ENCODE results near the gene FAH.
A peak's percentile ranks its signal among the peaks of the same experiment; 100 is the strongest.
"Not testable (repeated sequence)": the region's sequence is repeated elsewhere in the genome, so short reads cannot be mapped to it uniquely, and the experiment has no call there.

The FAH gene

DNA sequence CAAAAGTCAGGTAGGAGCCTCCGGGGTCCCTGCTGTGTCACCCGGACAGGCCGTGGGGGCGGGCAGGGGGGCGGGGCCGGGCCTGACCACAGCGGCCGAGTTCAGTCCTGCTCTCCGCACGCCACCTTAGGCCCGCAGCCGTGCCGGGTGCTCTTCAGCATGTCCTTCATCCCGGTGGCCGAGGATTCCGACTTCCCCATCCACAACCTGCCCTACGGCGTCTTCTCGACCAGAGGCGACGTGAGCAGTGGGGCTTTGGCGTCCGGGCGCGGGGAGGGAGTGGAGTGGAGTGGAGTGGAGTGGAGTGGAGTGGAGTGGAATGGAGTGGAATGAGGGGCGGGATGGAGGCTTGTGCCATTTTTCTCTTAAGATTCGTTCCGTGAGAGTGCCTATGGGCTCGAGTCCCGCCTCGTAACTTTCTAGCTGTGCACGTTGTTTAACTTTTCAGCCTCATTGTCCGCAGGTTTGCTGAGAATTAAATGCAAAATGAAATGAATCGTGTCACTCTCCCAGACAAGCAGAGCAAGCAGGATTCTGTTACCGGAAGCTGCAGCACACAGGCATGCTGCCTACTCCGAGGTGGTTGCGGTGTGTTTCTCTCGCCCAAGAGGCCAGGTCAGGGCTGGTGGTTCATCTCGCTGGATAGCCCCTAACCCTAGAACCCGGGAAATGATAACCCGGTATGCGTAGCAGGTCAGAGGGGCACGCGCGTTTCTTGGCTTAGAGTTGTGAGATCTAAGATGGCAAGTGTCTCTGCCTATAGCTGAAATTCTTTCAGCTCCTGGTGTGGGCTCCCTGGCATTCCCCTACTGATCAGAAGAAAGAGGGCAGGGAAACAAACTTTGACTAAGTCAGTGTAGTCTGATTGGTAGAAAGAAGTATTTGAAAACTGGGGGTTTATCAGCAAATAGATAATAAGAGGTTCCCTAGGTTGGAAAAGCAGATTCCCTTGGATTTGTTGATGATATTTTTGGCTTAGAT, at the start of gene FAH:
Gene FAH (plus strand): TSS at position 104 of the 981 bp plus-strand sequence. CDS start 56 bp downstream, at position 160.
- peak; percentile 67 for DNase-seq

DNA sequence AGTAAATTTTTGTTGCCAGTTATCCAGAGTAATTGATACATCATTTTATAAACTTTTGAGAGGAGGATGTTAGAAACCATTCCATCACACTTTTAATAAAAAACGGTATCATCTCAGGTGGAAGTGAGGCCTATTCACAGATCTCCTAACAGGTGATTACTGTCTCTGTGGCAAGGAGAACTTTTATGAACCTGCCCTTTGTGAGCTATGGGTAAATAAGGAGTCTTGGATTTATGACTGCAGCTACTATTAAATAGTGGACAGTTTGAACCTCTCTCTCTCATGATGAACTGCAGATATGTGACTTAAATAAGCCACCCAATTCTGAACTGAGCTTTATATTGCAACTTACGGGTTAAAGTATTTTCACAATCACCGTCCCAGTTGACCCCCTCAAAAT, 47.6 kb upstream of the FAH start:
- no peak for DNase-seq

- DNase-seq = no peak
Measured at GRCh38 chr15:80105595-80105994, 47.2 kb upstream of the FAH start.

GRCh38 chr15:80106051-80106450, 46.7 kb upstream of the FAH start:
- DNase-seq = no peak

GRCh38 chr15:80107204-80107603, 45.6 kb upstream of the FAH start:
- no peak for DNase-seq

GRCh38 chr15:80107774-80108173, 45.0 kb upstream of the FAH start:
- DNase-seq = no peak

DNA sequence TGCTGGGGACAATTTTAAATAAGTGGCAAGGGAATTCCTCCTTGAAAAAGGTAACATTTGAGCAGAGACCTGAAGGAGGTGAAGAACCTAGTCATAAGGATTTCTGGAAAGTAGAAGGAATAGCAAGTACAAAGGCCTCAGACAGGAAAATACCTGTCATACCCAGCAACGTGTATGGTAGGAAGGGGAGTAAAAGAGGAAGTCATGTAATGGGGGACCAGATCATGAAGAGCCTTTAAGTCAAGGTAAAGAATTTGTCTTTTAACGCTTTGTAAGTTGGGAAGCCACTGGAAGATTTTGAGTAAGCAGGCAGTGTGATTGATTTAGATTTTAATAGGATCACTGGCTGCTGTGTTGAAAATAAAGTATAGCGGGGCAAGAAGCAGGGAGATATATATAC, 43.4 kb upstream of the FAH start:
- no peak for DNase-seq

- DNase-seq = no peak
Measured at GRCh38 chr15:80110920-80111319, 41.9 kb upstream of the FAH start.

GRCh38 chr15:80114114-80114513, 38.7 kb upstream of the FAH start:
- DNase-seq = no peak

GRCh38 chr15:80115021-80115420, 37.8 kb upstream of the FAH start:
- DNase-seq = no peak

DNA sequence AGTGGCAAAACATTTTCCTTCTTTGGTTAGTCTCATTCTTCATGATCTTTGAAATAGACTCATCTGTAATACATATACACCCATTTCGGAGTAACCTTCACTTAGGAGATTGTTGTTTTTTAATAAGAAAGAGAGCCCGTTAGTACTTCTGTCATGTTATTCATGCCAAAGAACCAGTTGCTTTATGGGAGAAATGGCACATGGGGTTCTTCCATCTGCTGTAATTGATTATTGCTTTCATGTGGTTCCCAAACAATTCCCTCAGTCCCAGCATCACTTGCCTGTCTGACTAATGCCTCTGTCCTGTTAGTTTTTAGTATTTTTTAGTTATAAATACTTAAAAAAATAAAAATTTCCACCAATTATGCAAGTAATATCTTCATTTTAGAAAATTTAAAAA, 33.8 kb upstream of the FAH start:
- DNase-seq = no peak

- DNase-seq = no peak
Measured at GRCh38 chr15:80120636-80121035, 32.2 kb upstream of the FAH start.

GRCh38 chr15:80121546-80121945, 31.3 kb upstream of the FAH start:
- DNase-seq = no peak

DNA sequence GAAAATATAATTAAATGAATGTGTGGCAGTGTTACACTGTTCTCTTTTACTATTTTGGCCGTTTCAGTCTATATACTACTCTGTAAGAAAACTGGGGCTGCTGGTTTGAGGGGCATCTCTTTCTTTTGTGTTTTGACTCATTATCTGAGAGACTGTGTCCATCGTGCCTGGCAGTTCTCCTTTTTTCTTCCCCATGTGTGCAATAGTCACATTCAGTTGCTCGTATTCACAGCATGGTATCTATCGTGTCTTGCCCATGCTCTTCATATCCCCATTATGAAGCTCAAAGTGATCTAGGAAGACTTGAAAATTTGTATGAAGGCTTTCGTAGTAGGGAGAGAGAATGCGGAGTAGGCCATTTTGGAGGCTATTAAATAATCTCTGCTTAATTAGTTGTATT, 29.8 kb upstream of the FAH start:
- no peak for DNase-seq

DNA sequence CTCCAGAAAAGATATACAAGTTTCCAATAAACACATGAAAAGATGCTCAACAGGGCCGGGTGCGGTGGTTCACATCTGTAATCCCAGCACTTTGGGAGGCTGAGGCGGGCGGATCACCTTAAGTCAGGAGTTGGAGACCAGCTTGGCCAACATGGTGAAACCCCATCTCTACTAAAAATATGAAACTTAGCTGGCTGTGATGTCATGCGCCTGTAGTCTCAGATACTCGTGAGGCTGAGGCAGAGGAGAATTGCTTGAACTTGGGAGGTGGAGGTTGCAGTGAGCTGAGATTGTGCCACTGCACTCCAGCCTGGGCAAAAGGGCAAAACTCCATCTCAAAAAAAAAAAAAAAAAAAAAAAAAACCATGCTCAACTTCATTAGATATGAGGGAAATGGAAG, 25.5 kb upstream of the FAH start:
- not testable (repeated sequence) for DNase-seq

DNA sequence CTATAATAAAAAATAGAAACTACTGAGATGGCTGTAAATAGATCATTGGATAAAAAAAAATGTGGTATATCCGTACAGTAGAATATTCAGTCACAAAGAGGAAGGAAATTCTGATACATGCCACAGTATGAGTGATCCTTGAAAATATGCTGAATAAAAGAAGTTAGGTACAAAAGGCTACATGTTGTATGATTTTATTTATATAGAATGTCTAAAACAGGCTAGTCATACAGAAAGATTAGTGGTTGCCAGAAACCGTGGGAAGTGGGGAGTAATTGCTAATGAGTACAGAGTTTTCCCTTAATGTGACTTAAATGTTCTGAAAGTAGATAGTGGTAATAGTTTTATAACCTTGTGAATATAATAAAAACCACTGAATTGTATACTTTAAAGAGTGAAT, 24.9 kb upstream of the FAH start:
- no peak for DNase-seq

DNA sequence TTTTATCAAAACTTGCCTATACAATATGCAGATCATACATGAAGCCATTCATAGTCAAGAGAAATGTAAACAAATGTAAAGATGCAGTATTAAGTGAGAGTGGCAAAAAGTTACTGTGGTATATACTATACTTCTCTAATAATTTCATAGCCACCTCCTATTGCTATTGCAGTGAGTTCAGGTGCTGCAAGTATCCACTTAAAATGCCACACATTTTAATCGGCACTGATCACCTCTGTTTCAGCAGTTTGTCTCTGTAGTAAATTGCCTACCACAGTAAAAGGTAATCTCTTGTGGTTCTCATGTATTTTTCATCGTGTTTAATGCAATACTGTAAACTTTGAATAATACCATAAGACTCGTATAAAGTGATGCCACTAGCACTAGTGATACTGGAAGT, 20.4 kb upstream of the FAH start:
- DNase-seq = no peak

DNA sequence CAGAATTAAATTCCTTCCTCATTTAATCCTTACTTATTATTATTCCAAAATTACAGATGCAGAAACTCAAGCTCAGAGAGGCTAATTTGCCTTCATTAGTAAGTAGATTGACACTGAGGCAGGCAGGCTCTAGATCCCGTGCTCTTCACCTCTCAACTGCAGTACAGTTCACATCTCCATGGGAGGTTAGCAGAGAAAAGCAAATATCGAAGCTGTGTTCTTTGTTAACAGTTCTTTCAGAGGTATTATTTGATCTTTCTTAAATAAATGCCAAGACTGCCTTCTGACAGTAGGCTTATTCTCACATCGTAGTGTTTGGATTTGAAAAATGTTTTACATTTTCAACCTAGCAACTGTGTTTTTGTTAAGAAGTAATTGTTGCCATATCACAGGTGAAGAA, 15.9 kb upstream of the FAH start:
- DNase-seq = no peak

DNA sequence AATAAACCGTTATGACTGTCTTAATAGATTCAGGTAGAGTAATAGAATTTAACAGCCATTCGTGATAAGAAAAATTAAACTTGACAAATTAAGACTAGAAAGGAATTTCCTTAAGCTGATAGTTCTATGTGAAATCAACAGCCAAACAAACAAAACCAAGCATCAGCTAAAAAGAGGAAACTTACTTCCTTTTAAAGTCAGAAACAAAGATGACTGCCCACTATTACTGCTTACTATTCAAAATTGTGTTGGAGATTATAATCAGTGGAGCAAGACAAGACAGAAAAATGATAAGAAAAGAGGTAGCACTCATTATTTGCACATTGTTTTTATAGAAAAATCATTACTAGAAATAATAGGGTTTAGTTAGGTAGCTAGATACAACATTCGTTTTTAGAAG, 13.8 kb upstream of the FAH start:
- no peak for DNase-seq

DNA sequence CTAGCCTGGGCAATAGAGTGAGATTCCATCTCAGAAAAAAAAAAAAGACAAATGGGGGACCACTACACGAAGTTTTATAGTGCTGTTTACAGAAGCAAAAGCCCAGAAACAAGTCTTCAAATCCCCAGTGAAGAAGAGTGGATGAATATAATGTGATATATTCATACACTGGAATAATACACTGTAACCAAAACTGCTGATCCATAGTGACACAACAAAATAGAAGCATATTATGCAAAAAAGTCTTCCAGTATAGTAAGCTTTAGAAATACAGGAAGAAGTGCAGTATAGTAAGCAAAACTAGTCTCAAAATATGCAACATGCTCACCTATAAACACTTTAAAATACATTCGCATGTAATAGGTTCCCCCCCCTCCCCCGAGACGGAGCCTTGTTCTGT, 11.9 kb upstream of the FAH start:
- DNase-seq = no peak

DNA sequence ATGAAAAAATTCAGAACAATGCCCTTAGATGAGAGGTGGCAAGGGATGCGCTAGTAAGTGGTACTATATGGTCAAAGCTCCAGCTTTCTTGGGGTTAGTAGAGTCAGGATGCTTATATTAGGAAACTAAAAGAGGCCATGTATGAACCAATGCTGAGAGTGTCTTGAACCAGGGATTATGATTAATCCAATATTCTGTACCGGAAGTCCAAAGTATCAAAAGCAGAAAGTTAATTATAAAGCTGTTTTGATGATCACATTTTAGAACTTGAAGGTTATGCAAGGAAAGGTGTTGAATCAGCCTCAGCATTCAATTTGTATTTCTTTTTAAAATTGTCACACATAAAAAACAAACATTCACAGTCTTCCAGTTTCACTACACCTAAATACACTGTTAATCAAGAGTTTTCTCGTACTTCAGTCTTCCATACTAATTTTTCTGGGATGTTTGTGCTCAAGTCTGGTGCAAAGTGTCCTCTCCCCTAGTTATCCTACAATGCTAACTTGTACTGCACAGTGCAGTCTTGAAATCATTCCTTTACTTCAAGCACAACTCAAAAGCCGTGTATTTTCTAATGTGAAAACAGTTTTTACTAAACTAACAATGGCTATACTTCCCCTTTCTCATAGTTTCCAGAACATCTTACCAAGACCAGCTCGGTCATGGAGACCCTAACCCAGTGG, 10.7 kb upstream of the FAH start:
- no peak for DNase-seq

GRCh38 chr15:80142646-80143045, 10.2 kb upstream of the FAH start:
- no peak for DNase-seq

DNA sequence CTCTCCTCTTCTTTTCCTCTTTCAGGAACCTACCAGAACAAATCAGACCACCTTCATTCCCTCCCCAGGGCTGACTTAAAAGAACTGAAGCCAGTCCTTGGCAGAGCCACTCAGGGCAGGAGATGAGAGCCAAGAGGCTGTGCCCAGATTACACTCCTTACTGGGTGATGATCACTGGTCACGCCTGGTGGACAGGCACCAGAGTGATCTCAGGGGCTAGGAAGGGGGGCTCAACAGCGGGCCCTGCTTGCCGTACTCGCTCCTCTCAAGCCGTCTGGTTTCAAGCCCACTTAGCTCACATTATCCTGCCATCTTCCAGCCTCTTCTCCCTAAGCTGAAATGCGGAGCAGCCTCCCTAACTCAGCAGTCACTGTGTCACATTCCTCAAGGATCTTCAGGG, 1.7 kb upstream of the FAH start:
- DNase-seq = no peak

DNA sequence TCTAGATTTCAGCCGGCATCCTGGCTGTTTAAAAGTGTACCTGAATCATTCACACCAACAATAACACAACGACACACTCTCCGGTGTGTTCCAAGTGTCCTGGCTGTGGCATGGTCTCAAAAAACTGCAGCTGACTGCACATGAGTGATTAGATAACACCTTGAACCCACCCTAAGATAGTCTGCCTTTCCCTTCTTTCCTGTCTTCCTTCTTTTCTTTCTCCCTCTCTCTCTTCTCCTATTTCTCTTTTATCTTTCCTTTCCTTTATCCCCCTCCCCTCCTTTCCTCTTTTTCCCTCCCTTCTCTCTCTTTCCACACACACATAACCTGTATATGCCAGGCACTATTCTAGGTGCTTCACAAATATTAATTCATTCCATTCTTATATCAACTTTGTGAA, 1.2 kb upstream of the FAH start:
- DNase-seq = no peak

Data from stimulated activated CD8-positive, alpha-beta memory T cell treated with anti-CD3 and anti-CD28 coated beads, Interleukin-4, amount 100 ng/mL, for 48 hours (primary cell).